Activated naive CD4-positive, alpha-beta T cell treated with anti-CD3 and anti-CD28 coated beads, Interleukin-2, amount 50 U/mL, for 24 hours (primary cell): Measurements from ENCODE around the gene ASF1B.

Source experiments
- H3K27ac Mint-ChIP-seq: one replicate; pipeline ENCODE4 v1.8.0; 2021; ENCODE audit warnings: mild to moderate bottlenecking, mixed read lengths
- H3K27me3 Mint-ChIP-seq: one replicate; pipeline ENCODE4 v1.8.0; 2021; ENCODE audit warnings: mixed read lengths
- H3K36me3 Mint-ChIP-seq: one replicate; pipeline ENCODE4 v1.8.0; 2021; ENCODE audit warnings: mixed read lengths
- H3K4me1 Mint-ChIP-seq: one replicate; pipeline ENCODE4 v1.8.0; 2021; ENCODE audit warnings: mixed read lengths
- H3K4me3 Mint-ChIP-seq: one replicate; pipeline ENCODE4 v1.8.0; 2021; ENCODE audit warnings: mild to moderate bottlenecking, mixed read lengths
- H3K9me3 Mint-ChIP-seq: one replicate; pipeline ENCODE4 v1.8.0; 2021; ENCODE audit warnings: mixed read lengths

Gene ASF1B

DNA sequence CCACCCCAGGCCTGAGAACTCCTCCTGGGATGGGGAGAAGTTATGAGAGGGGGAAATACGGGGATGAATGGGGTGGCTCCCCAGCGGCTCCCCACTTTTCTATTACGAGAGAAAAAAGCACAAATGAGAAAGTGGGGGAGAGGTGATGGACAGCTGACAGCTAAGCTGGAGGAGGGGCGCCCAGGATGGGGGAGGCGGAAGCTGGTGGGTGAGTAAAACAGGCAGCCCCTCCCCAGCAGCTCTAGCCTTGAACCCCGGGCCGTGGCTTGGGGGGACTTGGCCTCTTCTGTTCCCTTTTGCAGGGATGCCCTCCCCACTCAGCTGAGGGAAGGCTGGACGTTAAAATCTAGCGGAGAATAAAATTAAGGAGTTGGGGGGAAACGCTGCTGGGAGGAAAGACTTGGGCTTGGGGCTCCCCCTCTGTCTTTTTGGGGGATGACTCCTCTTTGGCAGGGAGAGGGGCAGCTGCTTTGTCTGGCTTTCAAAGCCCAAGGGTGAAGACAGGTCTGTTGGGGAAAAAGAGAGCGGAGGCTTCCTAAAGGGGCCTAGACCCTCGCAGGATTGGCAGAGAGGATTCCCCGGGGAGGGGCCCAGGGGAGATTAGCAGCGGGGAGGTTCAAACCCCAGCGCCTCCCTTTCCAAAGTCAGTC is 44.5 kb downstream of the ASF1B start:
- H3K27me3 Mint-ChIP-seq: no peaks in the 10 kb centered on the region
- no peaks in the 10 kb centered on the region for H3K9me3 Mint-ChIP-seq
- H3K4me3 Mint-ChIP-seq: peak overlapping the region; percentile 98
- H3K4me1 Mint-ChIP-seq: peaks cover 25% of the 10 kb centered on the region
- H3K27ac Mint-ChIP-seq: peak overlapping the region; percentile 99
- H3K36me3 Mint-ChIP-seq: peaks cover 9% of the 10 kb centered on the region

DNA sequence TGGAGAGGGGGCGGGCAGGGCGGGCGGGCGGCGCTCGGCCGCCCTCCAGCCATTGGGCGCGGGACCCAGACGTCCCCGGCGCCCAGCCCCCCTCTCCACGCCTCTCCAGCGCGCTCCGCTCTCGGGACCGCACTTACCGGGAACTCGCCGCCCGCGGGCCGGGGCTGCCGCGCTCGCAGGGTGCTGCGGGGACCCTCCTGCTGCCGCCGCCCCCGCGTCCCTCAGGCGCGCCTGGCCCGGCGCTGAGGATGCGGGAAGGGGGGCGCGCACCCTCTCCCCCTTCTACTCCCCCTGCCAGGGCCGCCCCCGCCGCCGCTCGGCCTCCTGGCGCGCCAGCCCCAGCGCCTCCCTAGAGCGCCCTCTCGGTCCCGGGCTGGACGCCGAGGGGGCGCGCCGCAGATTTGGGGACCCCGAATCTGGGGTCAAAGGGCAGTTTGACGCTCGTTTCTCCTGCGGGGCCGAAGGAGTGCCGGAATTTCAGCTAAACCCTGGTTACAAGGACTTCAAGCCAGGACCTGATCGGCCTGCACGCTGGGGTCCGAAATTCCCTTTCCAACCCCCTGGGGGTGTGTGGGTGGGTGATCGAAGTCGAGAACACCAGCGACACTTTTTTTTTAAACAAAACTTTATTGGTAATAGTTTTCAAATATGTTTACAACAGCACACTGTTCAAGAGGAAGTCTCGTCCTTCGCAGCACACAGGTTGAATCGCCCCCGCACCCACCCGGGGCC is 45.1 kb downstream of the ASF1B start:
- Mint-ChIP-seq H3K27ac (peak overlapping the region; percentile 99), H3K4me3 (peak overlapping the region; percentile 98), H3K27me3 (no peaks in the 10 kb centered on the region), H3K36me3 (peaks cover 7% of the 10 kb centered on the region), H3K4me1 (peaks cover 25% of the 10 kb centered on the region), H3K9me3 (no peaks in the 10 kb centered on the region)

DNA sequence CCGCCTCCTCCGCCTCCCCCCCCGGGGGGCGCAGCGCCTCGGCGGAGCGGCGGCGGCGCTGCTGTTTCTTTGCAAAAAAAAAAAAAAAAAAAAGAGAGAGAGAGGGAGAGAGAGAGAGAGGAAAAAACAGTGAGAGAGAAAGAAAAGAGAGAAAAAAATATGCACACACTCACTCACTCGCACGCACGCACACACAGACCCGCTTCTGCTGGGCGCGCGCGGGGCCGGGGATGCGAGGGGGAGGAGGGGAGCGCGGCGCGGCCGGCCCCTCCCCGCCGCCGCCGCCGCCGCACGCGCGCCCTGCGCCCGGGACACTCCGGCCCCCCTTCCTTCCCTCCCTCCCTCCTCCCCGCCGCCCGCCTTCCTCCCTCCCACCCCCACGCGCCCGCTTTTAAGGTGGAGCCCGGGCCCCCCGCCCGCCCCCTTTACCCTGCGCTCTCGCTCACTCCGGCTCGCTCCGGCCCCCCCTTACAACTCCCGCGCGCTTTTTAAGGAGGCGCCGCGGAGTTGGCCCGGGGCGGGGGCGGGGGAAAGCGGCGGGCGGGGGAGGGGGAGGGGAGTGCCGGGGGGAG is 45.8 kb downstream of the ASF1B start, which contains the start of gene SAMD1:
TSS of gene SAMD1 (minus strand) at position 243 of the 572 bp plus-strand sequence.
- peak within 1 kb of the TSS; percentile 99 for H3K27ac Mint-ChIP-seq
- H3K36me3 Mint-ChIP-seq: peaks cover 7% of the 10 kb centered on the region
- H3K27me3 Mint-ChIP-seq: no peaks in the 10 kb centered on the region
- no peaks in the 10 kb centered on the region for H3K9me3 Mint-ChIP-seq
- peak within 1 kb of the TSS; percentile 98 for H3K4me3 Mint-ChIP-seq
- H3K4me1 Mint-ChIP-seq: peaks cover 25% of the 10 kb centered on the region

DNA sequence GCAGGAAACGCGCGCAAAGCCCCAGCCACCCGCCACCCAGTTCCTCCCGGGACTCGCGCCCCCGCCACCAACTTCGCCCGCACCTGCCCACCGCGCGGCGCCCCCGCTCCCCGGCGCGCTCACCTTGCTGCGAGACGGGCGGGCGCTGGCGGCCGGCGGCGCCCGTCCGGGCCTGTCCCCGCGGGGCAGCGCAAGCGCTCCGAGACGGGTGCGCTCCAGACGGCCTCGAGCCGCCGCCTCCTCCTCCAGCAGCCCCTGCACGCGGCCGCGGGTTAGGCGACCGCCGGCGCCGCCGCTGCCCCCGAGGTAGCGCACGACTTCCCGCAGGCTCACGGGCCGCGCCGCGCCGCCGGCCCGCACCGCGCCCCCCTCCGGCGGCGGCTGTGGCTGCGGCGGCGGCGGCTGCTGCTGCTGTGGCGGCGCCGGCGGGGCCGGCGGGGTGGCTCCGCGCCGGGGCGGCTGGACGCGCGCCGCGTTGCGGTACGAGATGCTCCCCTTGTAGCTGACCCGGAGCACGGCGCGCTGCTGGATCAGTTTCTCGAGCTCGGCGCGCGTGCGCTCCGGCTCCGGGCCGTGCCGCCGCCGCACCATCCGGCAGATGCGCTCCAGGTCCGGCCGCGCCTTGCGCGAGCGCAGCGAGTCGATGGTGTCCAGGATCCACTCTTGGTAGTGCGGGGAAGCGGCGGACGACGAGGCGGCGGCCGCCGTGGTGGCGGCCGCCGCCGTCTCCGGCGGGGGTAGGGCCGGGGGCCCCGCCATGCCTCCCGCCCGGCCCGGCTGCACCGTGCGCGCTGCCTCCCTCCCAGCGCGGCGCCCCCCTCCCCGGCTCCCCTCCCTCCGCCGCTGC is 46.5 kb downstream of the ASF1B start:
- H3K36me3 Mint-ChIP-seq: peaks cover 7% of the 10 kb centered on the region
- H3K4me1 Mint-ChIP-seq: peaks cover 25% of the 10 kb centered on the region
- H3K27ac Mint-ChIP-seq: peak overlapping the region; percentile 79
- no peaks in the 10 kb centered on the region for H3K9me3 Mint-ChIP-seq
- H3K27me3 Mint-ChIP-seq: no peaks in the 10 kb centered on the region
- peak overlapping the region; percentile 93 for H3K4me3 Mint-ChIP-seq

DNA sequence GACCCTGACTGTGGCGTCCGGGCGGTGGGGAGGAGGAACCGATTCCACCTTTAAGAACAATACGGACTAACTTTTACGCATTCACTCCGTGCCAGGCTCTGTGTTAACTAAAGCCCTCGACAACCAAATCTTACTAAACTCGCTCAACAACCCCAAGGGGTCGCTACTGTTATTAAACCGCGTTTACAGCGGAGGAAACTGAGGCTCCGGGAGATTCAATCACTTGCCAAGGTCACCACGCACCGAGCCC is 47.1 kb downstream of the ASF1B start:
- peak overlapping the region; percentile 79 for H3K27ac Mint-ChIP-seq
- H3K27me3 Mint-ChIP-seq: no peaks in the 10 kb centered on the region
- no peaks in the 10 kb centered on the region for H3K9me3 Mint-ChIP-seq
- peaks cover 3% of the 10 kb centered on the region for H3K36me3 Mint-ChIP-seq
- H3K4me1 Mint-ChIP-seq: peaks cover 20% of the 10 kb centered on the region
- H3K4me3 Mint-ChIP-seq: peak overlapping the region; percentile 93

DNA sequence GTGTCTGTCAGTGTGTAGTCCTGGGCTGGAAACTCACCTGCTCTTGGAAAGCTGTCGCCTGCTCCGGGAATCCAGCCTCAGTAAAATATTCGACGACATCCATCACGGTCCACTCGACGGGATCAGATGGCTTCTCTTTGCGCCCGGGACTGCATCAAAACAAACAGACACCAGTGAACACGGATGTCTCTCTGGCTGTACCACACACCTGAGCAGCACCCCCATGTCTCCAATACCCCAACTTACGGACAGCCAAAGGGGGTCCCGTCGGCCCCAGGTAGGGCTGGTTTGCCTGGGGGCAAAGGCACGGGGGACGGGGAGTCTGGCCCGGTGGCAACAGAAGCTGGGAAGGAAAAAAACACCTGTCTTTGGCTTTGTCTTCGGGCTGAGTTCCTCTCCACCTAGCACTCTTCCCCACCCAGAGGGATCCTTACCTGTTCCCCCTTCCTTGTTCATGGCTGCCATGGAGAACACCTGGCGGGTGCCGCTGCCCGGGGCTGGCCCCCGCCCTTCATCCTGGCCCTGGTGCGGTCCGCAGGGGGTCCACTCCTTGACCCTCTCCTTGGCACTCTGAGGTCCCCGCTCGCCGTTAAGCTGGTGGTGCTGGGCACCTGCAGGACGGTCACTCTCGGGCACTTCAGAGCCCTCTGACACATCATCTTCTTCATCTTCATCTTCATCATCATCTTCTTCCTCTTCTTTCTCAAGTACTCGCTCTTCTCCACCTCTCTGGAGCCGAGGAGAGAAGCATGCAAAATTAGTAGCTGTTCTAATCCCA is 47.6 kb downstream of the ASF1B start:
- peak overlapping the region; percentile 93 for H3K4me3 Mint-ChIP-seq
- H3K27ac Mint-ChIP-seq: peak overlapping the region; percentile 79
- no peaks in the 10 kb centered on the region for H3K9me3 Mint-ChIP-seq
- H3K4me1 Mint-ChIP-seq: peaks cover 20% of the 10 kb centered on the region
- peaks cover 3% of the 10 kb centered on the region for H3K36me3 Mint-ChIP-seq
- H3K27me3 Mint-ChIP-seq: no peaks in the 10 kb centered on the region

DNA sequence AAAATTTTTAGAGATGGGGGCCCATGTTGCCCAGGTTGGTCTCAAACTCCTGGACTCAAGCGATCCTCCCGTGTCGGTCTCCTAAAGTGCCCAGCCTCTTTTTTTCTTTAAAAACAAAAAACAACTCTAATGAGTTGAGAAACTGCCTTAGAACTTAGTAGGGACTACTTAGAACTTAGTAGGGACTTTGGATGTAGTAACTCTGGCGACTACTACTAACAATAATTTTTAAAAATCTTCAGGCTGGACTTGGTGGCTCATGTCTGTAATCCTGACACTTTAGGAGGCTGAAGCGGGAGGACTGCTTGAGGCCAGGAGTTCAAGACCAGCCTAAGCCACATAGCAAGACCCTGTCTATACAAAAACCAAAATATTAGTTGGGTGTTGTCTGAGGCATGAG is 50.3 kb downstream of the ASF1B start:
- peaks cover 3% of the 10 kb centered on the region for H3K36me3 Mint-ChIP-seq
- no peak overlapping the region for H3K4me3 Mint-ChIP-seq
- H3K4me1 Mint-ChIP-seq: peaks cover 16% of the 10 kb centered on the region
- no peak overlapping the region for H3K27ac Mint-ChIP-seq
- H3K27me3 Mint-ChIP-seq: no peaks in the 10 kb centered on the region
- H3K9me3 Mint-ChIP-seq: no peaks in the 10 kb centered on the region

DNA sequence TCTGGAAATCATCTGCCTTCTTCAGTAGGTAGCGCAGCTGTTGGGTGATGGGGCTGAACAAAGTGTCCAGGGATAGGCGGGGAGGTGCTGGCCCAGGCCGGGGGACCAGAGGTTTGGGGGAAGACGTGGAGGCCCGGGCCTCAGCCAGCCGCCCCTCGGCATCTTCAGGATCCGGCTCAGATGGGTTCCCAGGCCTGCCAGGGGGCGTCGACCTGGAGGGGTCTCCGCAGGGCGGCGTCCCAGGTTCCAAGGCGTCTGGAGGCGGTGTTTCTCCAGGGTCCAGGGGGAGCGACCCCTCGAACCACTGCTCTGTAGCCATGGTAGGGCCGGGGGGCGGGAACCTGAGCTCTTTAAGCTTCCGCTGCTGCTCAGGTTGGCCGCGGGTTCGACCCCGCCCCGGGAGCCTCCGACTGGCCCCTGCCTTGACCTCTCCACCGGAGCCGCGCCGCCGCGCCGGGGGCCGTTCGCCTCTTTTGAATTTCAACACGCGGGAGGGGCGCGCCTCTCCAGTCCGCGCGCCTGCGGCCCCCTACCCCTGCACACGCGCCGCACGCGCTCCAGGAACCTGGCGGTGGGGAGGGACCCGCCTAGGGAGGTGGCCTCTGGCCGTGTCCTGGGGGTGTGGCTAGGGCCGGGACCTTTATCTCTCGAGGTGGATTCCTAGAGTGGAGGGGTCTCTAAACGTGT is 50.9 kb downstream of the ASF1B start, which contains the start of gene C19orf67:
TSS of gene C19orf67 (minus strand) at position 475 of the 687 bp plus-strand sequence. CDS start at position 319, 156 bp downstream.
- H3K27ac Mint-ChIP-seq: no peak within 1 kb of the TSS
- H3K4me1 Mint-ChIP-seq: peaks cover 16% of the 10 kb centered on the region
- no peaks in the 10 kb centered on the region for H3K9me3 Mint-ChIP-seq
- H3K4me3 Mint-ChIP-seq: no peak within 1 kb of the TSS
- no peaks in the 10 kb centered on the region for H3K27me3 Mint-ChIP-seq
- H3K36me3 Mint-ChIP-seq: peaks cover 3% of the 10 kb centered on the region

DNA sequence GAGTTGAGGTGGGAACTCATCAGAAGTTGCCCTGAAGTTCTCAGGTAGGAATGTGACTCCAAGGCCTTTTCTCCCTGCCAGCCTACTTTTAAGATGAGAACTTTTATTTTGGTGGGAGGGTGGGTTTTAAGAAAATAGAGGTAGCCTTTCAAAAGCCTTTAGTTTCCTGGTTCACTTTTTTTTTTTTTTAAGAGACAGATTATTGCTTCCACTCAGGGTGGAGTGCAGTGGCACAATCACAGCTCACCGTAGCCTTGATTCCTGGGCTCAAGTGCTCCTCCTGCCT is 53.8 kb downstream of the ASF1B start:
- H3K9me3 Mint-ChIP-seq: no peaks in the 10 kb centered on the region
- no peak overlapping the region for H3K27ac Mint-ChIP-seq
- peak overlapping the region; percentile 98 for H3K4me3 Mint-ChIP-seq
- no peaks in the 10 kb centered on the region for H3K27me3 Mint-ChIP-seq
- peaks cover 6% of the 10 kb centered on the region for H3K4me1 Mint-ChIP-seq
- H3K36me3 Mint-ChIP-seq: no peaks in the 10 kb centered on the region

DNA sequence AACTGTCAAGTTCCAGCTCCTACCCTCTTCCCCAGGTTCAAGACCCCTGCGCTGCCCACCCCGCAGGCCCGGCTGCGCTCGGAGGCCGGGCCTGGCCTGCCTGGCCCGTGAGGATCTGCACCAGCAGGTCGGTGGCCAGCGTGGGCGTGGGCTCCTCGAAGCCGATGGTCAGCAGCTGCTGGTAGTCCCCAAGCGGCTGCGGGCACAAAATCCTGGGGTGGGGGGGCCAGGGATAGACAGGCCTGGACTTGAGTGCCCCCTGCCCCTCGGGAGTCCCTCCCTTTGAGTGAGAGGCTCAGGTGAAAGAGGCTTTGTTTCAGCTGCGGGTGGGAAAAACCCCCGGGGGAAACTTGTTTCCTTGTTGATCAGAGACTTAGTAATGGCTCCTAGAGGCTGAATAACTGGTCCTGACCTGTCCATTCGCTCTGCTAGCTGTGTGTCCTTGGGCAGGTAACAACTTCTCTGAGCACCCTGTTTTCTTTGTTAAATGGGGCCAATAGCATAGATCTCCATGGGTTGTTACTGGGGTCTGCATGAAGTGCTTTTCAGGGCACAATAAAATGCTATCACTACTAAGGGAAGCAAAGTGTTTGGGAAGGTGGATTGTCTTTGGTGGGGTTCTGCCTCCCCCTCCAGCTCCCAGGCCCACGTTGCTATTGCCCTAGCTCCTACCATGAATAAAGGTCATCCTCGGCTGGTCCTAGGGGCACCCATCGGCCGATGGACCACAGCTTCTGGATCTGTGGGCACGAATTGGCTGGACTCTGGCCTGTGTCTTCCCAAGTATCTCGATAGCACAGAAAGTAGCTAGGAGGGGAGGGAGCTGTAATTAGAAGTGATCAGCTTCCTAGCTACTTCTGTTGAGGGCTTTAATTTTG is 54.4 kb downstream of the ASF1B start:
- no peaks in the 10 kb centered on the region for H3K36me3 Mint-ChIP-seq
- peak overlapping the region; percentile 98 for H3K4me3 Mint-ChIP-seq
- H3K27ac Mint-ChIP-seq: peak overlapping the region; percentile 98
- H3K4me1 Mint-ChIP-seq: peaks cover 6% of the 10 kb centered on the region
- H3K27me3 Mint-ChIP-seq: no peaks in the 10 kb centered on the region
- no peaks in the 10 kb centered on the region for H3K9me3 Mint-ChIP-seq

DNA sequence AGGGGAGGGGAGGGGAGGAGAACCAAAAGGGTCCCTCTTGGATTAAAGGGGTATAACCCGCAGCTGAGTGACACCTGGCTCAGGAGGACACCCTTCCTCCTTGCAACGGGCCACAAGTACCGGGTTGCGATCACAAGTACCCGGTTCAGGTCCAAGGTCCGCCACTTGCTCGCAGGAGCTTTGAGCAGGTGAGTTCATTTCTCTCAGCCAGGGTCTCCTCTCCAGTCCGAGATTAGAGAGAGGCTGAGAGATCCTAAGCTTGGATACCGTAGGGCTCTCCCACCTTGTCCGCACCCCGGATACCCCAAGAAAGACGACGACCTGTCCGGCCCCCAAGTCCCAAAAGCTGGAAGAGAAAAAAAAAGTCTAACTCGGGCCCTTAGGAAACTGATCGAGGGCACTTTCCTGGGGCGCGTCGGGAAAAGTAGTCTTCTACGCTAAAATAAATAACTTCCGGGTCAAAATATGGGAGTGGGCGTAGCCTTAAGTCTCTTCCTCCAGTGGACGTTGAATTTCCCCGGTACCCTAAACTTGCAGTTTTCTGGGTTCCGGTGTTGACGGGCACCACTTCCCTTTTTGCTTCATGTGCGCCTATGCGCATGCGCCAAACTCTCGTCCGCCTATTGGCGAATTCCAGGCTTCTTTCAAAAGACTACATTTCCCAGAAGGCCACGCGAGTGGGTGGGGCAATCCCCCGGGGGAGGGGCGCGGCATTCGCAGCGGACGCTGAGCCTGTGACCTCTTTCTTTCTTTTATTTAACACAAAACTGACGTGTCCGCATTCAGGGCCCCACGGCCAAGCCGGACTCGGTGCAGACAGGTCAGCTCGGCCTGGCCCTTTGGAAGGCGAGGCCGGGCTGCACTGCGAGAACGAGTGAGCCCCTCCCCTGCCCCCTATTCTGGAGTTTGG is 55.2 kb downstream of the ASF1B start:
- H3K4me1 Mint-ChIP-seq: peaks cover 6% of the 10 kb centered on the region
- H3K27ac Mint-ChIP-seq: peak overlapping the region; percentile 98
- H3K4me3 Mint-ChIP-seq: peak overlapping the region; percentile 98
- H3K27me3 Mint-ChIP-seq: no peaks in the 10 kb centered on the region
- no peaks in the 10 kb centered on the region for H3K9me3 Mint-ChIP-seq
- H3K36me3 Mint-ChIP-seq: no peaks in the 10 kb centered on the region

DNA sequence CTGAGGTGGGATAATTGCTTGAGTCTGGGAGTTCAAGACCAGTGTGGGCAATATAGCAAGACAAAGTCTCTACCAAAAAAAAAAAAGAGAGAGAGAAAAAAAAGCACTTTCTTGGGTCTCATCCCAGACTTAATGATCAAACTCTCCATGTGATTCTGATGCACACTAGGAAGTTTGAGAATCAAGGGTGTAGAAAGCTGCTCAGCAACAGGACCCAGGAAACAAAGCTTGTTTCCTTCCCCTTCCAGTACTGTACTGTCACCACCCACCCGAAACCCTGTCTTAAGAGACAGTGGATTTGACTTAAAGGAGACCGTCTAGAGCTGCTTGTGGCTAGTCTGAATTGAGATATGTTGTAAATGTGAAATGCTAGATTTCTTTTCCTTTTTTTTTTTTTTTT is 58.0 kb downstream of the ASF1B start:
- H3K4me3 Mint-ChIP-seq: no peak overlapping the region
- peaks cover 20% of the 10 kb centered on the region for H3K4me1 Mint-ChIP-seq
- H3K27ac Mint-ChIP-seq: no peak overlapping the region
- H3K36me3 Mint-ChIP-seq: no peaks in the 10 kb centered on the region
- no peaks in the 10 kb centered on the region for H3K9me3 Mint-ChIP-seq
- H3K27me3 Mint-ChIP-seq: no peaks in the 10 kb centered on the region
